ENCODE results near the gene LGALS9C. TPM values are rescaled to one million over a fixed set of nuclear protein-coding genes. Genes with fewer than 3 reads are reported as not detected.
"Not testable (repeated sequence)": the region's sequence is repeated elsewhere in the genome, so short reads cannot be mapped to it uniquely, and the experiment has no call there.

LGALS9C gene
- total RNA-seq, 1 donor from 2014 or later, result not detected

GRCh38 chr17:18466250-18466983, 10.2 kb upstream of the LGALS9C start:
- not testable (repeated sequence) for H3K27ac ChIP-seq; H3K4me1 ChIP-seq; DNase-seq (ENCODE audit: low spot score in 2 of 2)

GRCh38 chr17:18467001-18467400, 9.6 kb upstream of the LGALS9C start:
- H3K9me3 ChIP-seq; H3K4me1 ChIP-seq; H3K36me3 ChIP-seq; H3K27me3 ChIP-seq; H3K4me3 ChIP-seq; H3K27ac ChIP-seq; DNase-seq (ENCODE audit: low spot score in 2 of 2); intact Hi-C loops (cut with DNase I): not testable (repeated sequence)

More at GRCh38 chr17:18466250-18466983, 10.2 kb upstream of the LGALS9C start:
- H3K9me3 ChIP-seq; intact Hi-C loops (cut with DNase I); H3K4me3 ChIP-seq; H3K27me3 ChIP-seq; H3K36me3 ChIP-seq: not testable (repeated sequence)

GRCh38 chr17:18468472-18469171, 8.0 kb upstream of the LGALS9C start:
- DNase-seq (ENCODE audit: low spot score in 2 of 2); H3K27me3 ChIP-seq; H3K9me3 ChIP-seq; intact Hi-C loops (cut with DNase I); H3K4me3 ChIP-seq; H3K4me1 ChIP-seq; H3K27ac ChIP-seq; H3K36me3 ChIP-seq: not testable (repeated sequence)

GRCh38 chr17:18469837-18470236, 6.8 kb upstream of the LGALS9C start:
- H3K9me3 ChIP-seq; H3K36me3 ChIP-seq; H3K4me1 ChIP-seq; DNase-seq (ENCODE audit: low spot score in 2 of 2); intact Hi-C loops (cut with DNase I); H3K27ac ChIP-seq; H3K27me3 ChIP-seq; H3K4me3 ChIP-seq: not testable (repeated sequence)

GRCh38 chr17:18470345-18470930, 6.2 kb upstream of the LGALS9C start:
- H3K27me3 ChIP-seq; H3K27ac ChIP-seq; intact Hi-C loops (cut with DNase I); H3K4me3 ChIP-seq; H3K9me3 ChIP-seq; DNase-seq (ENCODE audit: low spot score in 2 of 2); H3K4me1 ChIP-seq; H3K36me3 ChIP-seq: not testable (repeated sequence)

GRCh38 chr17:18473967-18474366, 2.6 kb upstream of the LGALS9C start:
- H3K27ac ChIP-seq; H3K4me3 ChIP-seq; H3K27me3 ChIP-seq; H3K36me3 ChIP-seq; intact Hi-C loops (cut with DNase I); DNase-seq (ENCODE audit: low spot score in 2 of 2); H3K9me3 ChIP-seq; H3K4me1 ChIP-seq: not testable (repeated sequence)

- H3K36me3 ChIP-seq; H3K27me3 ChIP-seq; H3K27ac ChIP-seq; H3K9me3 ChIP-seq; DNase-seq (ENCODE audit: low spot score in 2 of 2); intact Hi-C loops (cut with DNase I); H3K4me1 ChIP-seq; H3K4me3 ChIP-seq: not testable (repeated sequence)
Measured at GRCh38 chr17:18474754-18475153, 1.8 kb upstream of the LGALS9C start.

- DNase-seq (ENCODE audit: low spot score in 2 of 2); intact Hi-C loops (cut with DNase I); H3K9me3 ChIP-seq: not testable (repeated sequence)
Measured at GRCh38 chr17:18477367-18477766, 778 bp downstream of the LGALS9C start.

GRCh38 chr17:18478362-18478761, 1.8 kb downstream of the LGALS9C start:
- intact Hi-C loops (cut with DNase I); DNase-seq (ENCODE audit: low spot score in 2 of 2): not testable (repeated sequence)

More at GRCh38 chr17:18477367-18477766, 778 bp downstream of the LGALS9C start:
- not testable (repeated sequence) for H3K27ac ChIP-seq, H3K4me3 ChIP-seq, H3K36me3 ChIP-seq, H3K27me3 ChIP-seq, H3K4me1 ChIP-seq

GRCh38 chr17:18478977-18479595, 2.5 kb downstream of the LGALS9C start:
- H3K4me3 ChIP-seq; H3K9me3 ChIP-seq; H3K36me3 ChIP-seq; DNase-seq (ENCODE audit: low spot score in 2 of 2); intact Hi-C loops (cut with DNase I); H3K4me1 ChIP-seq; H3K27me3 ChIP-seq; H3K27ac ChIP-seq: not testable (repeated sequence)

More at GRCh38 chr17:18478362-18478761, 1.8 kb downstream of the LGALS9C start:
- H3K27ac ChIP-seq, H3K9me3 ChIP-seq, H3K27me3 ChIP-seq, H3K36me3 ChIP-seq, H3K4me1 ChIP-seq, H3K4me3 ChIP-seq: not testable (repeated sequence)

GRCh38 chr17:18481775-18482174, 5.2 kb downstream of the LGALS9C start:
- DNase-seq (ENCODE audit: low spot score in 2 of 2); H3K27me3 ChIP-seq; H3K27ac ChIP-seq; H3K9me3 ChIP-seq; H3K36me3 ChIP-seq; intact Hi-C loops (cut with DNase I); H3K4me3 ChIP-seq; H3K4me1 ChIP-seq: not testable (repeated sequence)

- H3K4me1 ChIP-seq; H3K9me3 ChIP-seq; intact Hi-C loops (cut with DNase I); H3K4me3 ChIP-seq; H3K27ac ChIP-seq; H3K27me3 ChIP-seq; DNase-seq (ENCODE audit: low spot score in 2 of 2); H3K36me3 ChIP-seq: not testable (repeated sequence)
Measured at GRCh38 chr17:18485936-18486464, 9.4 kb downstream of the LGALS9C start.

- intact Hi-C loops (cut with DNase I); H3K36me3 ChIP-seq; H3K4me3 ChIP-seq: not testable (repeated sequence)
Measured at GRCh38 chr17:18487633-18488032, 11.0 kb downstream of the LGALS9C start.

GRCh38 chr17:18488622-18489021, 12.0 kb downstream of the LGALS9C start:
- H3K27ac ChIP-seq; H3K36me3 ChIP-seq; intact Hi-C loops (cut with DNase I); H3K4me3 ChIP-seq; H3K27me3 ChIP-seq; H3K9me3 ChIP-seq; DNase-seq (ENCODE audit: low spot score in 2 of 2); H3K4me1 ChIP-seq: not testable (repeated sequence)

More at GRCh38 chr17:18487633-18488032, 11.0 kb downstream of the LGALS9C start:
- not testable (repeated sequence) for H3K9me3 ChIP-seq; DNase-seq (ENCODE audit: low spot score in 2 of 2); H3K4me1 ChIP-seq; H3K27me3 ChIP-seq; H3K27ac ChIP-seq

Data from ascending aorta (tissue), 2 donors.